ENCODE measurements around the gene USP13.
A peak's percentile ranks its signal among the peaks of the same experiment; 100 is the strongest.
"Not testable (repeated sequence)": the region's sequence is repeated elsewhere in the genome, so short reads cannot be mapped to it uniquely, and the experiment has no call there.

The USP13 gene, protein sequence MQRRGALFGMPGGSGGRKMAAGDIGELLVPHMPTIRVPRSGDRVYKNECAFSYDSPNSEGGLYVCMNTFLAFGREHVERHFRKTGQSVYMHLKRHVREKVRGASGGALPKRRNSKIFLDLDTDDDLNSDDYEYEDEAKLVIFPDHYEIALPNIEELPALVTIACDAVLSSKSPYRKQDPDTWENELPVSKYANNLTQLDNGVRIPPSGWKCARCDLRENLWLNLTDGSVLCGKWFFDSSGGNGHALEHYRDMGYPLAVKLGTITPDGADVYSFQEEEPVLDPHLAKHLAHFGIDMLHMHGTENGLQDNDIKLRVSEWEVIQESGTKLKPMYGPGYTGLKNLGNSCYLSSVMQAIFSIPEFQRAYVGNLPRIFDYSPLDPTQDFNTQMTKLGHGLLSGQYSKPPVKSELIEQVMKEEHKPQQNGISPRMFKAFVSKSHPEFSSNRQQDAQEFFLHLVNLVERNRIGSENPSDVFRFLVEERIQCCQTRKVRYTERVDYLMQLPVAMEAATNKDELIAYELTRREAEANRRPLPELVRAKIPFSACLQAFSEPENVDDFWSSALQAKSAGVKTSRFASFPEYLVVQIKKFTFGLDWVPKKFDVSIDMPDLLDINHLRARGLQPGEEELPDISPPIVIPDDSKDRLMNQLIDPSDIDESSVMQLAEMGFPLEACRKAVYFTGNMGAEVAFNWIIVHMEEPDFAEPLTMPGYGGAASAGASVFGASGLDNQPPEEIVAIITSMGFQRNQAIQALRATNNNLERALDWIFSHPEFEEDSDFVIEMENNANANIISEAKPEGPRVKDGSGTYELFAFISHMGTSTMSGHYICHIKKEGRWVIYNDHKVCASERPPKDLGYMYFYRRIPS

DNA sequence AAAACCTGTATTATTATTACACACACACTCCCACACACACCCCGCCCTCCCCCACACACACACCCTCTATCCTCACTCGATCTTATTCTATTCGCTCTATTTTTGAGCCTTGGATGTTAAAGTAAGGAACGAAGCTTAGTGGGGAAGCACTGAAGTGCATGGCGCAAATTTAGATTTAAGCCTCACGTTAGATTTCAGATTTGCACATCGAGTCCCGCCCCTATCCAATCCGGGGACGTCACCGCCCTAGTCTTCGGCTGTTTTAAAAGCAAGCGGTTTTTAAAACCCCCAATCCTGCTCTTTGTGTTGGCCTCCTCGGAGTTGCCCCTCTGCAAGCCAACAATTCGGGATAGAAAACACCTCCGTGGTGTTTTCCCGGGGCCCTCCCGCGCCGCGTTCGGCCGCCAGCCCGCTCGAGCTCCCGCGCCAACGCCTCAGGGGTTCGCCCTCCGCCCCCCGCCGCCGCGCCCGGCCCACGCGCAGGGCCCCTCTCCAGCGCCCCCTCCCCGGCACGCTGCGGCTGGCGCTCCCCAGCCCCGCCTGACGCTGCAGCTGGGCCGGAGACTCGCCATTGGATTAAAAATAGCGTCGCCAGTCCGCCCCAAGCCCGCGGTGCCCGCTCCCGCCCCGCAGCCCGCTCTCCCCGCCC lies at the start of gene USP13:
TSS of gene USP13 (plus strand) at position 594 of the 649 bp plus-strand sequence. CDS start 186 bp downstream, outside the sequence.
- in situ Hi-C loops (cut with HindIII; ENCODE audit: low pct_ligation_motif_present, low pct_unique_long_range_greater_than_20kb, low sequenced_read_pairs): no loop called here
- DNase-seq: peak; percentile 77

DNA sequence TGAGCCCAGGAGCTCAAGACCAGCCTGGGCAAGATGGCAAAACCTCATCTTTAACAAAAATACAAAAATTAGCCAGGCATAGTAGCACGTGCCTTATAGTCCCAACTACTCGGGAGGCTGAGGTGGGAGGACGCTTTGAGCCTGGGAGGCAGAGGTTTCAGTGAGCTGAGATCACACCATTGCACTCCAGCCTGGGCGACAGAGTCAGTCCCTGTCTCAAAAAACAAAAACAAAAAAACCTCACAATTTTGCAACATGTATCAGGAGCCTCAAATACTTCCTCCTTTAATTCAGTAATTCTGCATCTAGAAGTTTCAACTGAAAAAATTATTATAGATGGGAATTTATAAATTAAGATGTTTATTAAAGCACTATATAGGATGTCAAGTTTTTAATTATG lies 49.5 kb upstream of the USP13 start:
- DNase-seq: no peak
- in situ Hi-C loops (cut with HindIII; ENCODE audit: low pct_ligation_motif_present, low pct_unique_long_range_greater_than_20kb, low sequenced_read_pairs): no loop called here

DNA sequence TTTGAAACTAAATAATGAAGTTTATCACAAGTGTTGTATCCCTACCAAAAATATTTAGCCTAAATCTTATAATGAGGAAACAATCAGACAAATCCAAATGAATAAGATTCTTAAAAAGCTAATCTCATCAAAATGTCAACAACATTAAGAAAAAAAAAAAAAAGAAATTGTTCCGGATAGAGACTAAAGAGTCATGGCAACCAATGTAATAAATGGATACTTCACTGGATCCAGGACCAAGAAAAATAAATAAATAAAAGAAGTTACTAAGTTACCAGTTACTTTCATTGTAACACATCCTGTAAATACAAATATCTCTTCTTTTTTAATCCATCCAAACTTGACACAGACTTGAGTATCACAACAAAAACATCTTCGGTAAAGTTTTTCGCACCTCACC lies 49.0 kb upstream of the USP13 start:
- no peak for DNase-seq

DNA sequence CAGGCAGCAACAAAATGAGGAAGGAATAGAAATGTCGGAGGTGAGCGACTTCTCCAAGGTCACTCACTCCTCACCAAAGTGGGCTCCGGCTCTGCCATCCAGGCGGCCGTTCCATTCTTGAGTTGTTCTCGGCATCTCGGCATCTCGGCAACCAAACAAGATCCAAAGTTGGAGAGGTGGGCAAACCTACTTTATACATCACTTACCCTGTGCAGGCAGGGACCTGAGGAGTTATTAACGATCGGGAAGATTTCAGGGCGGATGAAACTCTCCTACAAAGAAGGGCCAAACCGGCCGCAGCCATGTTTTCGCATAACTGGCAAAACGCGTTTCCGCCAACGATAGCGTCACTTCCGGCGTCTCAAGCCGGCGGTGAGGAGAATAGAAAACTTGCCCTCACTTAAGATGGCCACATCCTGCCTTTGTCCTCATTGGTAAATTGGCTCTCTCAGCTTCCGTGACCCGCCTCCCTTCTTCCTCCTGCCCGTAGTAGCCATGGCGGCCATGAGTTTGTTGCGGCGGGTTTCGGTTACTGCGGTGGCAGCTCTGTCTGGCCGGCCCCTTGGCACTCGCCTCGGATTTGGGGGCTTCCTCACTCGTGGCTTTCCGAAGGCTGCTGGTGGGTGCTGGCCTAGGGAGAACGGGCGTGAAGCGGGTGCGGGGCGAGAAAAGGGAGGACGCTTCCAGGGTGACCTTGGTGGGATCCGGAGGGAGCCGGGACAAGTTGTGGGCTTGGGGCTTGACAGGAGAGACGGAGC lies 48.3 kb upstream of the USP13 start, which contains the start of the genes MRPL47 and NDUFB5:
TSS of gene MRPL47 (minus strand) at position 318 of the 758 bp plus-strand sequence. CDS start at position 304, 14 bp downstream.
TSS of gene NDUFB5 (plus strand) at position 474 of the 758 bp plus-strand sequence. CDS start at position 496, 22 bp downstream.
- in situ Hi-C loops (cut with HindIII; ENCODE audit: low pct_ligation_motif_present, low pct_unique_long_range_greater_than_20kb, low sequenced_read_pairs): no loop called here

More for the DNA sequence above, 49.0 kb upstream of the USP13 start:
- in situ Hi-C loops (cut with HindIII; ENCODE audit: low pct_ligation_motif_present, low pct_unique_long_range_greater_than_20kb, low sequenced_read_pairs): no loop called here

DNA sequence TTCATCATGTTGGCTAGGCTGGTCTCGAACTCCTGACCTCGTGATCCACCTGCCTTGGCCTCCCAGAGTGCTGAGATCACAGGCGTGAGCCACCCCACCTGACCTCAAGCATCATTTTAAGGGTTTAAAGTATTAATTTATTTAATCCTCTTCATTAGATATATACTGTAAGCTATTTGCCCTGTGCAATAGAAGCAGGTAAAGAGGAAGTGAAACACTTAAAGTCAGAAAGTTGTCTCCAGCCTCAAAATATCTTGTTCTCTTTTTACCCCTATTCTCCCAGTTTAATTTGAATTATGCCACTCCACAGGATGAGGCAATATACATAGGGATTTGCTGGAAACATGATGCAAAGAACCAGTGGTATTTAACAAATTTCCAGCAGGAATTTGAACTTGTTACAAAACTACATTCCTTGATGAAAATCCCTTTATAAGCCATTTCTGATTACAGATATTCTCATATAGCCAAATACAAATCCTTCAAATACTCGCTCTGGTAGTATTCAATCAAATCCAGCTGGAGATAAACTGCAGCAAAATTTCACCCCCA lies 46.2 kb upstream of the USP13 start:
- in situ Hi-C loops (cut with HindIII; ENCODE audit: low pct_ligation_motif_present, low pct_unique_long_range_greater_than_20kb, low sequenced_read_pairs): no loop called here
- no peak for DNase-seq

More for the DNA sequence above, 48.3 kb upstream of the USP13 start, which contains the start of the genes MRPL47 and NDUFB5:
- peak; percentile 96 for DNase-seq

DNA sequence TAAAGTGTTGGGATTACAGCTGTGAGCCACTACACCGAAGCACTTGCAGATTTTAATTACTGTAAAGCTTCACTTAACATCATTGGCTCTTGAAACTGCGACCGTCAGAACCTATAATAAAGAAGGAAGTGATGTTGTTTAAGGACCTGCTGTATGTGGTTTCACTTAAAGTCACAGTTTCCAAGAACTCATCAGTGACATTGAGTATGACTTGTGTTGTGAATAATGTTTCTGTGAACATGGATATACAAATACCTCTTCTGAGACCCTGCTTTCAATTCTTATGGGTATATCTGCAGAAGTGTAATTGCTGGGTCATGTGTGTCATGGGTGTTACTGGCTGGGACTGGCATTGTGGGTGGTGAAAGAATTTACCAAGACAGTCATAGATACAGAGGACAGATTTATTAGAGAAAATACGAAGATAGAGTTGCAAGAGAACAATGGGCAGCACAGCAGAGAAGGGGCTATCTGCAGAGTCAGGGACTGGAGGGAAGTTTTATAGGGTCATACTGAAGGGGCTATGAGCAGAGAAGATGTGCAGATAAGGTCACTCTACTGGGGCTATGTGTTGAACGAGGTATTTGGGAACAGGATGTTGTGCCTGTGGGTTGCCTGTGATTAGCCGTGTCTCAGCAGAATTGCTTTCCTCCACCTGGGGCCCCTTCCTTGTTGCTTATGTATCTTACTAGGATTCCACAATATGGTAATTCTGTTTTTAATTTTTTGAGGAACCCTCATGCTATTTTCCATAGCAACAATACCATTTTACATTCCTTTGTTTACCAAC lies 43.7 kb upstream of the USP13 start:
- in situ Hi-C loops (cut with HindIII; ENCODE audit: low pct_ligation_motif_present, low pct_unique_long_range_greater_than_20kb, low sequenced_read_pairs): no loop called here
- DNase-seq: no peak

DNA sequence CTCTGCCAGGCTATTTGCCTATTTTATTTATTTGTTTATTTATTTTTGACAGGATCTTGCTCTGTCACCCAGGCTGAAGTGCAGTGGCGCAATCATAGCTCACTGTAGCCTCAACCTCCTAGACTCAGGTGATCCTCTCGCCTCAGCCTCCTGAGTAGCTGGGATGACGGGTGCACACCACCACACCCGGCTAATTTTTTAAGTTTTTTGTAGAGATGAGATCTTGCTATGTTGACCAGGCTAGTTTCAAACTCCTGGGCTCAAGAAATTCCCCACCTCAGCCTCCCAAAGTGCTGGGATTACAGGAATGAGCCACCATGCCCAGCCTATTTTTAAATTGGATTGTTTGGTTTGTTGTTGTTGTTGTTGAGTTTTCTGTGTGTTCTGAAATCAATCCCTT lies 42.8 kb upstream of the USP13 start:
- in situ Hi-C loops (cut with HindIII; ENCODE audit: low pct_ligation_motif_present, low pct_unique_long_range_greater_than_20kb, low sequenced_read_pairs): no loop called here

DNA sequence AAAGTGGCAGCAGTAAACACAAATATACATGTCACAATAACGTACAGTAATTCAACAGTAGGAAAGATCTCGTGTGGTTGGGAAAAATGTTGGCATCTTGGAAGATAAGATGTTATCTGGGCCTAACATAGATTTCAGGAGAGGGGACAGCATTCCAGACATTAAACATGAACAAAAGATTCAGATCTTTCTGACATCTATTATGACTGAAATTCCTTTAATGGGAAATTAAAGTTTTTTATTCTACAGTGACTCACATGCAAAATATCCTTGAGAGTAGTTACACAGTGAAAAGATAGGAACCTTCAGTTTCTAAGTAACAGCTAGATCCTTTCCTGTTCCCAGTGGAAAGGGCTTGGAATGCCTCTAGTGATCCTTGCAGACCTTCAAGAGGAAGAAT lies 39.0 kb upstream of the USP13 start:
- peak; percentile 27 for DNase-seq
- in situ Hi-C loops (cut with HindIII; ENCODE audit: low pct_ligation_motif_present, low pct_unique_long_range_greater_than_20kb, low sequenced_read_pairs): no loop called here

More for the DNA sequence above, 42.8 kb upstream of the USP13 start:
- no peak for DNase-seq

DNA sequence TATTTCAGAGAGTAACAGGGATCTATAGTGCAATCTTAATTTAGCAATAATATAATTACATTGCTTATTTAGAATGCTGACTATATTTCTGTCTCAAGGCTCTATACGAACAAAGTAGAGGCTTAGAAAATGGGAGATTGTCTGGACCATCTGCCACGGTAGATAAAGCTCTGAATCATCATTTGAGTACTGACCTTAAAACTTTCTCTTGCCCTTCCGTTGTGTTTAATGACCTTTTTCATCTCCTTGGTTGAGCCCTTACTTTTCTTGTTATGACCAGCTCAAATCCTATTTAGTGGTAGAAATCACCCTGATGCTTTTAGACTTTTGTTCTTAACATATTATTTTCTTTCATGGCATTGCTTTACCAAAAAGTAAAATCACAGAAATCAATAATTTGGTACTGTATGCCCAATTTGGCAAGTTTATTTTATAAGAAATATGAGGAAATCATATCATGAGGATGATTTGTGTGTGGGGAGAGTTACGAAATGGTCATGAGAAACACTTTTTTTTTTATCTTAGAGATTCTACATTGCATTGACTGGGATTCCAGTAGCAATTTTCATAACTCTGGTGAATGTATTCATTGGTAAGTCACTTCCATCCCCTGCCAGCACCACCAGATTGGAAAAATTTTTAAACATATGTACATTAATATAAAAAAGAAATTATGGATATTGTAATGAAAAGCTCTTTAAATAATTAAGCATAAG lies 37.2 kb upstream of the USP13 start:
- in situ Hi-C loops (cut with HindIII; ENCODE audit: low pct_ligation_motif_present, low pct_unique_long_range_greater_than_20kb, low sequenced_read_pairs): no loop called here
- DNase-seq: peak; percentile 19

DNA sequence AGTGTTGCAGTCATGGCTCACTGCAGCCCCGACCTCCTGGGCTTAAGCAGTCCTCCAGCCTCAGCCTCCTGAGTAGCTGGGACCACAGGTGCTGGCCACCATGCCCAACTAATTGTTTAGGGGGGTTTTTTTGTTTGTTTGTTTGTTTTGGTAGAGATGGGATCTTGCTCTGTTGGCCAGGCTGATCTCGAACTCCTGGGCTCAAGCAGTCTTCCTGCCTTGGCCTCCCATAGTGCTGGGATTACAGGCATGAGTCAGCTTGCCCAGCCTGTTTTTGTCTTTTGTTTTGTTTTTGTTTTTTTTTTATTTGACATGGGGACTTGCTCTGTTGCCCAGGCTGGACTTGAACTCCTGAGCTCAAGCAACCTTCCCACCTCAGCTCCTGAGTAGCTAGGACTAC lies 30.8 kb upstream of the USP13 start:
- in situ Hi-C loops (cut with HindIII; ENCODE audit: low pct_ligation_motif_present, low pct_unique_long_range_greater_than_20kb, low sequenced_read_pairs): no loop called here
- no peak for DNase-seq

DNA sequence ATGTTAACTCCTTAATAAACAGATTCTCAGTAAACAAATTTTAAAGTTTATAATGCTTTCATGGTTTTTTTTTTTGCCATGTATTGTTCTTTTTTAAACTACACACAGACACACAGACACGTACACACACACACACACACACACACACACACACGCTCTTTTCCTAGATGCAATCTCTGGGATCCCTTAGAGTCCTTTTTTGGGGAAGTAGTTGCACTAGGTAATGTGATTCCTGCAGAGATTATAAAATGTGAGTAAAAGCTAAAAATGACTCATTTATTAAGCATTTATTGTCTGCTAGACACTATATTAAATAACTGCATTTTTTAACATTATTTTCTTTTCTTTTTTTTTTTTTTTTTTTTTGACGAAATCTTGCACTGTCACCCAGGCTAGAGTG lies 28.4 kb upstream of the USP13 start:
- no peak for DNase-seq

DNA sequence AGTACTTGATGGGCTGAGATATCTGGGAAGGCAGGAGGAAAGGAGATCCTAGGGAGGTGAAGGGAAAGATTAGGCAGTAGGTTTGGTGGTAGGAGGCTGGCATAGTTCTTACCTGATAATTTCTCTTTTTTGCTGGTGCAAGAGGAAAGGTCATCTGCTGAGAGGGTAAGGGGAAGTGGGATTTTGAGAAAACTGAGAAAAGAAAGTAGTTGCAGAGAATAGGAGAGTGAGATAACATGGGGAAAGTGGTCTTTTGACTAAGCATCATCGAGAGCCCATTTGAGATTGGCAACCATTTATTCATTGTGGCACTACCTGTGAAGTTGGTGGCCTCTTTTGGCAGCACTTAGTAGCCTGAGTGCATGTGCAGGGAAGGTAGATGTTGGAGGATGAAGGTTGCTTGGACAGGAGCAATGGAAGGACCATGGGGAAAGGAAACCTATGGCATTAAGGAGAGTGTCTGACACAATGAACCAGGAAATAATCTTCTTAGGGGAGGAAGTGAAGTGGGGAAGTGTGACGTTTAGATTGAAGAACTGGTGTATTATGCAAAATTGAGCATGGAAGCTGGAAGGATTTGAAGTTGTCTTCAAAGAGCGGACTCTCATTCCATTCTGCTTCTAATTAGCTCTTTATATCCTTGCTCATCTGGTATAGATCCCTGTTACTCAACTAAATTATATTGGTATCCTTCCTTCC lies 21.9 kb upstream of the USP13 start:
- in situ Hi-C loops (cut with HindIII; ENCODE audit: low pct_ligation_motif_present, low pct_unique_long_range_greater_than_20kb, low sequenced_read_pairs): no loop called here
- no peak for DNase-seq

More for the DNA sequence above, 28.4 kb upstream of the USP13 start:
- in situ Hi-C loops (cut with HindIII; ENCODE audit: low pct_ligation_motif_present, low pct_unique_long_range_greater_than_20kb, low sequenced_read_pairs): no loop called here

DNA sequence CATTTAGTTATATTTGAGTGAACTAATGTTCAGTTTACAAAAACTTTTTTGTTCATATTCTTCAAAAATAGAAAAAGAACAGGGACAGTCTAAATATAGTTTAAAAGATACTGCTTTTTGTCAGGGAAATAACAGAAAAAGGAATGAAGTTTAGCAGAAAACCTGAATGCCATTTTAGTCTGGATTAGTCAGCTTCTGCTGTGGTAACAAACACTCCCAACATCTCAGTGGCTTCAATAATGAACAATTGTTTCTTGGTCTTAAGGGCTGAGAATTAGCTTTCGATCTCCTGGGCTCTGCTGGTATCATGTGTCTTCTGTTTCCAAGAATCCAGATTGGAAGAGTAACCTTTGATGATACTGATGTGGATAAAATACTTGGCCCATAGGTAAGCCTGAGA lies 12.4 kb upstream of the USP13 start:
- in situ Hi-C loops (cut with HindIII; ENCODE audit: low pct_ligation_motif_present, low pct_unique_long_range_greater_than_20kb, low sequenced_read_pairs): no loop called here
- DNase-seq: no peak

DNA sequence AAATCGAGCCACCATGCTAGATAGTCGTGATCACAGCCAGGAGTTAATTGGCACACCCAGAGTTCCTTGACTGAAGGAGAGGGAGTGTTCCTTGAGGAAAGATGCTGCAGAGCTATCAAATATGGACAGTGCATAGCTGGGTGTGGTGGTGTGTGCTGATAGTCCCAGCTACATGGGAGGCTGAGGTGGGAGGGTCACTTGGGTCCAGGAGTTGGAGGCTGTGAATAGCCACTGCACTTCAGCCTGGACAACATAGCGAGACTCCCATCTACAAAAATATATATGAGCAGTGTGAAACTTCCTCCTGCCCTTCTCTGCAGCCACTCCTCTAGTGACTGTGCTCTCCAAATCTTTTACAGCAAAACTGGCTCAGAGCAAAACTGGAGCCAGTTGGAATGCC lies 10.0 kb upstream of the USP13 start:
- in situ Hi-C loops (cut with HindIII; ENCODE audit: low pct_ligation_motif_present, low pct_unique_long_range_greater_than_20kb, low sequenced_read_pairs): no loop called here
- DNase-seq: no peak

DNA sequence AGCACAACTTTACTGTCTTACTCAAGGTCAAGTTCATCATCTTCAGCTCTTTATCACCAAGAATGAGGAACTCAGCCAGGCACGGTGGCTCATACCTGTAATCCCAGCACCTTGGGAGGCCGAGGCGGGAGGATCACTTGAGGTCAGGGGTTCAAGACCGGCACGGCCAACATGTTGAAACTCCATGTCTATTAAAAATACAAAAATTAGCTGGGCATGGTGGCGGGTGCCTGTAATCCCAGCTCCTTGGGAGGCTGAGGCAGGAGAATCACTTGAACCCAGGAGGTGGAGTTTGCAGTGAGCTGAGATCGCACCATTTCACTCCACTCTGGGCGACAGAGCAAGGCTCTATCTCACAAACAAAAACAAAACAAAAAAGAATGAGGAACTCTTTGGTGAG lies 9.0 kb upstream of the USP13 start:
- in situ Hi-C loops (cut with HindIII; ENCODE audit: low pct_ligation_motif_present, low pct_unique_long_range_greater_than_20kb, low sequenced_read_pairs): not testable (repeated sequence)

DNA sequence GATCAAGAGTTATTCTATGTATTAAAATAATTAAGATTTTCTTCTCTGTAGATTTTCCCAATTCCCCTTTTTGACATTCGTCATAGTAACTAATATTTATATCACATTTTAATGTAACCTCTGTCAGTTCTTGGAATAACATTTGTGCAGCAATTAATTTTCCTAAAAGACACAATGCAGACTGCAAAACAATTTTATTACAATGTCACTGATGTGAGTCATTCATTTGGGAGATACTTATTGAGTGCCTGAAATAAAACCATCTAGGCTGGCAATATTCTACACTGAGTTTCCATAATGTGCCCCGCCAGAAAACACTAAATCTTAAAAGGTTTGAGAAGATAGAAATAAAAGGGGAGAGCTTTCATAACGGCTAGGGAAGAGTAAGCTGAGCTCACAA lies 6.7 kb upstream of the USP13 start:
- in situ Hi-C loops (cut with HindIII; ENCODE audit: low pct_ligation_motif_present, low pct_unique_long_range_greater_than_20kb, low sequenced_read_pairs): no loop called here
- DNase-seq: no peak

More for the DNA sequence above, 9.0 kb upstream of the USP13 start:
- not testable (repeated sequence) for DNase-seq
